Right cardiac atrium (tissue), 5 donors: ENCODE measurements around the gene CTDSPL. TPM values are rescaled to one million over a fixed set of nuclear protein-coding genes. Genes with fewer than 3 reads are reported as not detected.

Experiments
- ATAC-seq, 2 donors: fragments of 200-7000 bp; cut with Tn5 transposase; one replicate each; pipeline versions ENCODE4 v1.8.0 to v1.9.1; 2020; ENCODE audit warnings: moderate library complexity in 2 of 2, mild to moderate bottlenecking in 1 of 2
- DNase-seq, 3 donors: peaks; one replicate each; pipeline ENCODE4 v3.0.0-alpha.2; 2020
- H3K27ac ChIP-seq: one replicate; pipeline ENCODE4 v1.5.1; 2013; ENCODE audit warnings: mild to moderate bottlenecking, low read length, control low read depth, moderate library complexity
- H3K27me3 ChIP-seq: one replicate; pipeline ENCODE4 v1.6.1; 2013; ENCODE audit not compliant: control insufficient read depth, insufficient read depth
- H3K4me1 ChIP-seq: one replicate; pipeline ENCODE4 v1.6.1; 2013; ENCODE audit warnings: low read length; ENCODE audit not compliant: control insufficient read depth, insufficient read depth
- H3K4me3 ChIP-seq: one replicate; pipeline ENCODE4 v1.5.1; 2013; ENCODE audit warnings: low read length, control low read depth
- H3K9me3 ChIP-seq: one replicate; pipeline ENCODE4 v1.6.1; 2013; ENCODE audit warnings: low read length; ENCODE audit not compliant: control insufficient read depth
- WGBS: extraction: QIAGEN DNeasy Blood & Tissue Kit; methylation state at CpG from one replicate; pipeline ENCODE4 v1.1.7; 2013; 5-methylcytosine and 5-hydroxymethylcytosine counted together
- intact Hi-C, 4 donors: fragments of 100-400 bp; cut with DNase I; formaldehyde crosslinking; loops; one replicate each; pipeline versions ENCODE4 v1.11.0 to v1.14.0; 2022 to 2023
- polyA plus RNA-seq: library from polyadenylated mRNA; stranded (reverse); fragments of 200-250 nt; gene quantifications from one replicate; pipeline ENCODE4 v1.2.3, GENCODE V29; 2013
- total RNA-seq, 4 donors: library from RNA; stranded (reverse); fragmentation: NEBNext Ultra II Directional; extraction: Animal tissue kit (Norgen Biotek cat#: 25700); gene quantifications; one replicate each; pipeline ENCODE4 v1.2.1, GENCODE V29; 2021
- donor health status: healthy with polysubstance abuse.
- donor health status: DM: no; HTN: yes; CAD: no.
- donor health status: DM: no; HTN: no; CAD: no.
- donor health status: DM: no; HTN: yes; CAD: no; lungs with severe emphysema.
- donor health status: DM: yes; HTN: yes; CAD: no.

Gene CTDSPL
- total and polyA plus RNA-seq, 5 donors = 13.6 to 50.9 (median 38.5) TPM

DNA sequence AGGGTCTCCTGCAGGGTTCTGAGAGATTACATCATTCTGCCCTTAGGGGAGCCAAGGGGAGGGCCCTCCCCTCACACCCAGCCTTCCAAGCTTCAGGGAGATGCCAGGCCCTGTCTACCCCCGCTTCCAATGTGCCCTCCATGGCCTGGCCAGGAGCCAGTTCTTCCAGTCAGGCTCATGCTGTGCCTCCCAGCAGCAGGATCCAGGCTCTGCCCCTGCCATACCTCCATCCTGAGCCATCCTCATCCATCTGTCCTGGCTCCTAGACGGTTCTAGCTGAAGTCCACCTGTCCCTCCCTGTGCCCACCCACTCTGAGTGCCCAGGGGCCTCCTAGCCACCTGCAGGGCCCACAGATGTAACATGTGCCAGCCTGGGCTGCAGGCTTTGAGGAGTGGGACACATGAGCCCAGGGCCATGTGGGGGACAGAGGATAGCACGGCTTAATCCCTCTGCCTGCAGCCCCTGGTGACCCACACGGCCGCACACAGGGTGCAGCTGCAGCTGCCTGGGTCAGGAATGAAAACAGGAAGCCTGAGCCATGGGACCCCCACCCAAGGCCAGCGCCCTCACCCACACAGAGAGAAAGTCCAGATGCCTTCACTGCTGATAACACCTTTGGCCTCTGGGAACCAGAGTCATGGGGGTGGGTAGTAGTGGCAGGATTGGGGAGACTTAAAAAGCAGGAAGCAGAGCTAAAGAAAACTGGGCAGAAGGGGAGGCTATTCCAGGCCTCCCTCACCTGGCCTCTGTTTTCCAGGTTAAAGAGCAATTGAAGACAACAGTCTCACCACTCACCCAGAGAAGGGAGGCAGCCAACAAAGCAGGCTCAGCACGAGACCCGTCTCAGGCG lies 156.0 kb downstream of the CTDSPL start:
- no peak overlapping the region for H3K27ac ChIP-seq
- no peaks in the 10 kb centered on the region for H3K27me3 ChIP-seq
- DNase-seq (peak in 1 of 3 donors; percentile 19), ATAC-seq (no peak)
- intact Hi-C loops = no loop called here
- H3K4me1 ChIP-seq = no peaks in the 10 kb centered on the region
- no peaks in the 10 kb centered on the region for H3K9me3 ChIP-seq
- no peak overlapping the region for H3K4me3 ChIP-seq
- 75% methylated on average over 9 of the region's 9 CpGs for WGBS

GRCh38 chr3:38018296-38019266 lies 156.9 kb downstream of the CTDSPL start:
- no peak overlapping the region for H3K27ac ChIP-seq
- H3K9me3 ChIP-seq = no peaks in the 10 kb centered on the region
- ATAC-seq (peak in 1 of 2 donors; percentile 29), DNase-seq (peak in 1 of 3 donors; percentile 58)
- peaks cover 3% of the 10 kb centered on the region for H3K4me1 ChIP-seq
- intact Hi-C loops = no loop called here
- H3K4me3 ChIP-seq = no peak overlapping the region
- 69% methylated on average over 13 of the region's 13 CpGs for WGBS
- no peaks in the 10 kb centered on the region for H3K27me3 ChIP-seq

DNA sequence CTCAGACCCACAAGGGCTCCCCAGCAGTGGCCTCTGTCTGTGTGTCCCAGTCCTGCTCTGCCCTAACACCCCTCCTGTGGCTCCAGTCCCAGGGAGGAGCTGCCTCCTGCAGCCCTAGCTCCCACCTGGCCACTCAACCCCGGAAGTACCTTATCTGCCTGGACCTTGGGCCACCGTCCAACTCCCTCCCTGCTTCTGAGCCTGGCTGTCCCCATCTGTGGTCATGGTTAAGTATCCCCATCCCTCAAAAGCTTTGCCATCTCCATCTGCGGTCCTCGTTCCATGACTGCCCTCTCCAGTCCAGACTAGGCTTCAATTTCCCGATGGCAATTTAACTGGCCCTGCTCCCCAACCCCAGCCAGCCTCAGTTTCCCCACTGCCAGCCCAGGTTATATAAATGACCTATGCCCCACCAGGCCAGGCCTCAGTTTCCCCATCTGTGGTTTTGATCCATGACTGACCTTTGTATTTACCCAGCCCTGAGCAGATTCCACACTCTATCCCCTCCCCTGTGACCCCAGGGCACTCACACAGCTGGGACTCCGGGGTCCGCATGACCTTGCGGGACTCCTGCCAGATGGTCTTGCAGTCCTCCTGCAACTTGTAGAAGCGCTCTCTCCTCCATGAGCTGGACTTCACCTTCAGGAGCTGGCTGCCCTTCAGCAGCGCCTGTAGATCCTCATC lies 158.1 kb downstream of the CTDSPL start:
- H3K9me3 ChIP-seq = no peaks in the 10 kb centered on the region
- 78% methylated on average over 10 of the region's 10 CpGs for WGBS
- H3K4me3 ChIP-seq = no peak overlapping the region
- no peak overlapping the region for H3K27ac ChIP-seq
- no peaks in the 10 kb centered on the region for H3K27me3 ChIP-seq
- intact Hi-C loops = no loop called here
- DNase-seq = no peak
- ATAC-seq = no peak
- H3K4me1 ChIP-seq = peaks cover 3% of the 10 kb centered on the region

DNA sequence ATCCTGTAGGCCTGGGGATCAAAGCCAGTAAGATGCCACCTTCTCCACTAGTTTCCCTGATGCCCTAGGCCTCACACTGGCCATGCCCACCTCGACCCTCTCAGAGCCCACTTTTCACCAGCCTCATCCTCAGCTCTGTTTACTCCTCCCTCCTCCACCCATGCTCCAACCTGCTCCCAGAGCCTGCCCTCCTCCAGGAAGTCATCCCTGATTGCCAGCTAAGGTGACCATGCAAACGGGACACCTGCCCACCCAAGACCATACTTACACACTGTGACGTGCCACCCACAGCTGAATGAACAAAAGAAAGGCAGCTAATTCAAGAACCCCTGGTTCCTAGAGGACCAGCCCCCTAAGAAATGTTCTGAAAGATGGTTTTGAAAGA lies 158.7 kb downstream of the CTDSPL start:
- 80% methylated on average over 3 of the region's 3 CpGs for WGBS
- H3K4me3 ChIP-seq = no peak overlapping the region
- no peak overlapping the region for H3K27ac ChIP-seq
- peaks cover 3% of the 10 kb centered on the region for H3K4me1 ChIP-seq
- H3K9me3 ChIP-seq = no peaks in the 10 kb centered on the region
- no peaks in the 10 kb centered on the region for H3K27me3 ChIP-seq
- intact Hi-C loops = no loop called here
- DNase-seq (peak in 1 of 3 donors; percentile 22), ATAC-seq (no peak)

GRCh38 chr3:38021196-38021595 lies 159.5 kb downstream of the CTDSPL start:
- DNase-seq = peak in 1 of 3 donors; percentile 35
- H3K9me3 ChIP-seq = no peaks in the 10 kb centered on the region
- H3K27me3 ChIP-seq = no peaks in the 10 kb centered on the region
- 93% methylated on average over 4 of the region's 4 CpGs for WGBS
- no peak for ATAC-seq
- intact Hi-C loops = no loop called here
- H3K27ac ChIP-seq = no peak overlapping the region
- H3K4me1 ChIP-seq = peaks cover 3% of the 10 kb centered on the region
- H3K4me3 ChIP-seq = no peak overlapping the region

DNA sequence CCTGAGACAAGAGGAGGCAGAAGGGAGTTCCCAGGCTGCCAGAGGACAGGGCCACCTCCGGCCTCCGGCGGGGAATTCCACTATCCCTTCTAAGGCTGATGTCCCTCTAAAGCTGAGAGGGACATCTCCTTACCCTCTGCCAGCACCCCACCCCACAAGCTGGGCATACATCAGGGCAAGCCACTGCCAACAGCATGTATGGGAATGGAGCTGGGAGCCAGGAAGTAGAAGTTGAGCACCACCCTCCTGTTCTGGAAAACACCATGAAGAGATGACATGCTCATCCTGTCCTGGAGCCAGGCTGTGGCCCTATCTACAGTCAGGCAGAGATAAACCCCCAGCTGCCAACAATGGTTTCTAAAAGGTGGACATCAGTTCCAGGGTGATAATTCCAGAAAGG lies 160.6 kb downstream of the CTDSPL start:
- H3K4me3 ChIP-seq = no peak overlapping the region
- ATAC-seq = no peak
- H3K27ac ChIP-seq = no peak overlapping the region
- no peaks in the 10 kb centered on the region for H3K27me3 ChIP-seq
- no peaks in the 10 kb centered on the region for H3K9me3 ChIP-seq
- intact Hi-C loops = no loop called here
- WGBS = 57% methylated on average over 3 of the region's 3 CpGs
- peak in 1 of 3 donors; percentile 62 for DNase-seq
- peaks cover 3% of the 10 kb centered on the region for H3K4me1 ChIP-seq

- WGBS = 83% methylated on average over 6 of the region's 6 CpGs
- peaks cover 3% of the 10 kb centered on the region for H3K4me1 ChIP-seq
- no peak for ATAC-seq
- peak in 1 of 3 donors; percentile 40 for DNase-seq
- H3K9me3 ChIP-seq = no peaks in the 10 kb centered on the region
- H3K27ac ChIP-seq = no peak overlapping the region
- H3K4me3 ChIP-seq = no peak overlapping the region
- intact Hi-C loops = no loop called here
- no peaks in the 10 kb centered on the region for H3K27me3 ChIP-seq
Measured at GRCh38 chr3:38022896-38023709, 161.4 kb downstream of the CTDSPL start.

- no peak overlapping the region for H3K4me3 ChIP-seq
- peaks cover 3% of the 10 kb centered on the region for H3K4me1 ChIP-seq
- ATAC-seq (no peak), DNase-seq (no peak)
- H3K9me3 ChIP-seq = no peaks in the 10 kb centered on the region
- intact Hi-C loops = no loop called here
- no peak overlapping the region for H3K27ac ChIP-seq
- H3K27me3 ChIP-seq = no peaks in the 10 kb centered on the region
- 81% methylated on average over 4 of the region's 4 CpGs for WGBS
Measured at GRCh38 chr3:38026856-38027255, 165.2 kb downstream of the CTDSPL start.

- Histone ChIP-seq H3K9me3 (no peaks in the 10 kb centered on the region), H3K4me3 (no peak overlapping the region), H3K27me3 (no peaks in the 10 kb centered on the region), H3K4me1 (peaks cover 3% of the 10 kb centered on the region), H3K27ac (no peak overlapping the region)
- 84% methylated on average over 6 of the region's 6 CpGs for WGBS
- DNase-seq = peak in 1 of 3 donors; percentile 33
- no peak for ATAC-seq
- intact Hi-C loops = no loop called here
Measured at GRCh38 chr3:38027466-38028465, 166.1 kb downstream of the CTDSPL start.
